Thyroid gland (tissue), 4 donors: Measurements from ENCODE around the gene KRT23.

Experiments
- CTCF ChIP-seq, 6 experiments: fragments of 200-600 bp in 3 of 6; fragments of 450-650 bp in 3 of 6; sonication (generic) in 3 of 6; IDR thresholded peaks; one replicate each; pipeline ENCODE4 v1.5.1; 2016 to 2019; ENCODE audit warnings: antibody characterized with exemption in 6 of 6, mild to moderate bottlenecking in 2 of 6, inconsistent platforms in 1 of 6, moderate library complexity in 1 of 6
- POLR2A ChIP-seq, 2 donors: fragments of 450-650 bp; IDR thresholded peaks; one replicate each; pipeline ENCODE4 v1.6.1; 2017; ENCODE audit warnings: antibody characterized with exemption in 2 of 2, mild to moderate bottlenecking in 2 of 2, moderate library complexity in 1 of 2

- TF ChIP-seq CTCF (IDR thresholded peaks at IDR 0.05) (no peak), POLR2A (IDR thresholded peaks at IDR 0.05) (no peak)
Observed at GRCh38 chr17:40967582-40967981, 30.1 kb upstream of the KRT23 start.
